IMR-90 (cell line): ENCODE data around the gene POLR2E. TPM values are rescaled to one million over a fixed set of nuclear protein-coding genes. Genes with fewer than 3 reads are reported as not detected.

Experiments used
- ATAC-seq: fragments of 200-7000 bp; cut with Tn5 transposase; 2 replicates; pipeline ENCODE4 v1.9.1; 2020; ENCODE audit warnings: low read depth, mild to moderate bottlenecking, moderate library complexity
- BruUV-seq: library from RNA; stranded (reverse); fragments of 400-500 nt; replicated peaks from 2 replicates; lab custom pipeline; 2021; lab: Mats Ljungman, UMichigan
- CTCF ChIA-PET: fragments of 300-600 bp; formaldehyde crosslinking; extraction: SDS; loops from one replicate; lab custom pipeline; 2021; ENCODE audit warnings: antibody characterized with exemption; lab: Yijun Ruan, JAX
- POLR2A ChIA-PET: fragments of 300-600 bp; sonication (Branson Sonifier 250); formaldehyde crosslinking; loops from one replicate; lab custom pipeline; 2022; ENCODE audit warnings: antibody characterized with exemption; ENCODE audit not compliant: unreplicated experiment; lab: Charles Lee
- DNase-seq: peaks from one replicate; pipeline ENCODE4 v3.0.0; 2013
- H2AFZ ChIP-seq: replicated peaks from 2 replicates; pipeline ENCODE3; 2013; ENCODE audit warnings: low read length, mild to moderate bottlenecking; ENCODE audit not compliant: poor library complexity
- H2AK5ac ChIP-seq: 2 replicates; pipeline ENCODE4 v1.6.1; 2013; ENCODE audit warnings: low read depth, low read length, inconsistent platforms
- H2AK9ac ChIP-seq: replicated peaks from 2 replicates; pipeline ENCODE3; 2013; ENCODE audit warnings: mild to moderate bottlenecking, low read depth, low read length, moderate library complexity; ENCODE audit not compliant: poor library complexity
- H2BK120ac ChIP-seq: 2 replicates; pipeline ENCODE4 v1.6.1; 2013; ENCODE audit warnings: low read depth, low read length, inconsistent platforms
- H2BK15ac ChIP-seq: 3 replicates; pipeline ENCODE4 v1.6.1; 2013; ENCODE audit warnings: low read depth, low read length, inconsistent platforms
- H2BK20ac ChIP-seq: 2 replicates; pipeline ENCODE4 v1.6.1; 2013; ENCODE audit warnings: low read depth, mild to moderate bottlenecking, inconsistent platforms, low read length, moderate library complexity
- H2BK5ac ChIP-seq: 2 replicates; pipeline ENCODE4 v1.6.1; 2013; ENCODE audit warnings: mild to moderate bottlenecking, low read depth, low read length, inconsistent platforms; ENCODE audit not compliant: poor library complexity, severe bottlenecking
- H3K14ac ChIP-seq: replicated peaks from 2 replicates; pipeline ENCODE4 v1.6.1; 2013; ENCODE audit warnings: low read depth, low read length, inconsistent platforms
- H3K18ac ChIP-seq: 2 replicates; pipeline ENCODE4 v1.6.1; 2013; ENCODE audit warnings: low read depth, low read length, control low read depth
- H3K23ac ChIP-seq: 2 replicates; pipeline ENCODE4 v1.6.1; 2013; ENCODE audit warnings: low read depth, low read length, inconsistent platforms
- H3K27ac ChIP-seq: 2 replicates; pipeline ENCODE4 v1.5.1; 2013; ENCODE audit warnings: mild to moderate bottlenecking, control low read depth, low read length; ENCODE audit not compliant: insufficient read depth
- H3K27me3 ChIP-seq: 2 replicates; pipeline ENCODE4 v1.6.1; 2013; ENCODE audit warnings: low read length; ENCODE audit not compliant: control insufficient read depth, insufficient read depth
- H3K36me3 ChIP-seq: 2 replicates; pipeline ENCODE4 v1.6.1; 2013; ENCODE audit warnings: low read length, mixed read lengths; ENCODE audit not compliant: control insufficient read depth, insufficient read depth
- H3K4ac ChIP-seq: 2 replicates; pipeline ENCODE4 v1.6.1; 2013; ENCODE audit warnings: low read depth, low read length, inconsistent platforms
- H3K4me1 ChIP-seq: 2 replicates; pipeline ENCODE4 v1.6.1; 2013; ENCODE audit warnings: low read length, mixed read lengths; ENCODE audit not compliant: control insufficient read depth, insufficient read depth
- H3K4me2 ChIP-seq: 2 replicates; pipeline ENCODE4 v1.6.1; 2013; ENCODE audit warnings: low read depth, mild to moderate bottlenecking, control low read depth, low read length, moderate library complexity
- H3K4me3 ChIP-seq: 2 replicates; pipeline ENCODE4 v1.5.1; 2013; ENCODE audit warnings: low read depth, mild to moderate bottlenecking, control low read depth, low read length, moderate library complexity; ENCODE audit not compliant: insufficient read depth
- H3K56ac ChIP-seq: 2 replicates; pipeline ENCODE4 v1.6.1; 2013; ENCODE audit warnings: low read length, inconsistent platforms; ENCODE audit not compliant: insufficient read depth; ENCODE audit errors: extremely low read depth
- H3K79me1 ChIP-seq, 2 experiments: 2 replicates each; pipeline ENCODE4 v1.6.1; 2013; ENCODE audit warnings: low read length in 2 of 2, inconsistent platforms in 1 of 2, low read depth in 1 of 2
- H3K9ac ChIP-seq: 2 replicates; pipeline ENCODE4 v1.6.1; 2013; ENCODE audit warnings: low read depth, low read length, control low read depth
- H3K9me1 ChIP-seq: 2 replicates; pipeline ENCODE4 v1.6.1; 2013; ENCODE audit warnings: low read length, inconsistent platforms; ENCODE audit not compliant: insufficient read depth
- H3K9me3 ChIP-seq: 2 replicates; pipeline ENCODE4 v1.6.1; 2013; ENCODE audit warnings: low read length; ENCODE audit not compliant: control insufficient read depth, insufficient read depth
- H4K20me1 ChIP-seq: 2 replicates; pipeline ENCODE4 v1.6.1; 2013; ENCODE audit warnings: low read length, inconsistent platforms; ENCODE audit not compliant: insufficient read depth
- H4K5ac ChIP-seq: 2 replicates; pipeline ENCODE4 v1.6.1; 2013; ENCODE audit warnings: mild to moderate bottlenecking, low read depth, low read length, control low read depth
- H4K8ac ChIP-seq, 2 experiments: 2 replicates each; pipeline ENCODE4 v1.6.1; 2013; ENCODE audit warnings: low read depth in 2 of 2, low read length in 2 of 2, control low read depth in 1 of 2, inconsistent platforms in 1 of 2
- H4K91ac ChIP-seq: 2 replicates; pipeline ENCODE4 v1.6.1; 2013; ENCODE audit warnings: low read depth, low read length, inconsistent platforms; ENCODE audit not compliant: insufficient read depth
- BHLHE40 ChIP-seq: fragments of 150-350 bp; IDR thresholded peaks from 2 replicates; pipeline ENCODE4 v1.6.1; 2016; ENCODE audit warnings: mild to moderate bottlenecking, low read depth, low read length
- CEBPB ChIP-seq: IDR thresholded peaks from 2 replicates; pipeline ENCODE4 v1.6.1; 2012; ENCODE audit warnings: low read depth, low read length, improper control_type of control experiment
- CHD1 ChIP-seq: IDR thresholded peaks from 2 replicates; pipeline ENCODE4 v1.6.1; 2012; ENCODE audit warnings: low read depth, low read length, improper control_type of control experiment
- FOS ChIP-seq: fragments of 150-350 bp; IDR thresholded peaks from 2 replicates; pipeline ENCODE4 v1.6.1; 2016; ENCODE audit warnings: low read depth, low read length
- MAFK ChIP-seq: IDR thresholded peaks from 2 replicates; pipeline ENCODE4 v1.6.1; 2012; ENCODE audit warnings: low read depth, low read length, improper control_type of control experiment
- MAZ ChIP-seq: IDR thresholded peaks from 2 replicates; pipeline ENCODE4 v1.6.1; 2012; ENCODE audit warnings: low read depth, mild to moderate bottlenecking, low read length, improper control_type of control experiment, moderate library complexity, borderline replicate concordance
- MXI1 ChIP-seq: IDR thresholded peaks from 2 replicates; pipeline ENCODE4 v1.6.1; 2012; ENCODE audit warnings: low read depth, mild to moderate bottlenecking, low read length, moderate library complexity, borderline replicate concordance
- POLR2A ChIP-seq: IDR thresholded peaks from 2 replicates; pipeline ENCODE4 v1.6.1; 2012; ENCODE audit warnings: mild to moderate bottlenecking, low read depth, low read length
- RAD21 ChIP-seq: IDR thresholded peaks from 2 replicates; pipeline ENCODE4 v1.6.1; 2012; ENCODE audit warnings: low read length, improper control_type of control experiment
- RCOR1 ChIP-seq: IDR thresholded peaks from 2 replicates; pipeline ENCODE4 v1.6.1; 2012; ENCODE audit warnings: mild to moderate bottlenecking, low read length, improper control_type of control experiment; ENCODE audit not compliant: insufficient replicate concordance
- RFX5 ChIP-seq: IDR thresholded peaks from 2 replicates; pipeline ENCODE4 v1.8.0; 2012; ENCODE audit warnings: low read depth, mild to moderate bottlenecking, low read length, moderate library complexity
- SMC3 ChIP-seq: fragments of 150-350 bp; IDR thresholded peaks from 2 replicates; pipeline ENCODE4 v1.6.1; 2016; ENCODE audit warnings: low read depth, mild to moderate bottlenecking, antibody characterized with exemption, low read length, moderate library complexity
- WGBS, 2 experiments: methylation state at CpG; one replicate each; pipeline versions ENCODE4 v1.1.5 to v1.1.7; 2013; ENCODE audit warnings: missing lambda C conversion rate in 2 of 2; ENCODE audit not compliant: insufficient read length in 1 of 2; ENCODE audit errors: extremely low coverage in 2 of 2; 5-methylcytosine and 5-hydroxymethylcytosine counted together
- dilution Hi-C: fragments of 300-500 bp; cut with HindIII; formaldehyde crosslinking; loops from one replicate; pipeline ENCODE4 v1.14.3; 2018; ENCODE audit warnings: low sequenced_read_pairs; ENCODE audit not compliant: unreplicated experiment
- in situ Hi-C: fragments of 300-500 bp; cut with MboI; formaldehyde crosslinking; loops from 3 replicates; pipeline ENCODE4 v1.14.3; 2019; ENCODE audit warnings: low sequenced_read_pairs, inconsistent platforms, mixed read lengths
- intact Hi-C: fragments of 100-400 bp; cut with micrococcal nuclease; formaldehyde crosslinking; loops from 2 replicates; pipeline ENCODE4 v1.10.0; 2022
- polyA plus RNA-seq, 3 experiments: library from polyadenylated mRNA; depleted of rRNA; stranded (reverse); fragments of >200 nt; gene quantifications; 2 replicates each; pipeline ENCODE4 v1.2.3, GENCODE V29; 2012; ENCODE audit warnings: low replicate concordance in 1 of 3
- total RNA-seq: library from RNA; depleted of rRNA; stranded (reverse); fragments of >200 nt; gene quantifications from 2 replicates; pipeline ENCODE4 v1.2.3, GENCODE V29; 2012
- TF ChIP-seq, protein P1 (sequence below): conservative IDR thresholded peaks from 2 replicates; pipeline ENCODE4 v1.5.1; 2012; ENCODE audit warnings: mild to moderate bottlenecking, low read depth, low read length, improper control_type of control experiment
- TF ChIP-seq, protein P2 (sequence below): fragments of 150-350 bp; IDR thresholded peaks from 2 replicates; pipeline ENCODE4 v1.6.1; 2017; ENCODE audit warnings: mild to moderate bottlenecking, antibody characterized with exemption, low read length, low read depth
- TF ChIP-seq, protein P3 (sequence below): fragments of 150-350 bp; IDR thresholded peaks from 2 replicates; pipeline ENCODE4 v1.6.1; 2016; ENCODE audit warnings: low read depth, mild to moderate bottlenecking, low read length, moderate library complexity, borderline replicate concordance

Gene POLR2E
- total and polyA plus RNA-seq, 2 of the 4 experiments (the other 2 are of a cell fraction), result 294 to 391 TPM

DNA sequence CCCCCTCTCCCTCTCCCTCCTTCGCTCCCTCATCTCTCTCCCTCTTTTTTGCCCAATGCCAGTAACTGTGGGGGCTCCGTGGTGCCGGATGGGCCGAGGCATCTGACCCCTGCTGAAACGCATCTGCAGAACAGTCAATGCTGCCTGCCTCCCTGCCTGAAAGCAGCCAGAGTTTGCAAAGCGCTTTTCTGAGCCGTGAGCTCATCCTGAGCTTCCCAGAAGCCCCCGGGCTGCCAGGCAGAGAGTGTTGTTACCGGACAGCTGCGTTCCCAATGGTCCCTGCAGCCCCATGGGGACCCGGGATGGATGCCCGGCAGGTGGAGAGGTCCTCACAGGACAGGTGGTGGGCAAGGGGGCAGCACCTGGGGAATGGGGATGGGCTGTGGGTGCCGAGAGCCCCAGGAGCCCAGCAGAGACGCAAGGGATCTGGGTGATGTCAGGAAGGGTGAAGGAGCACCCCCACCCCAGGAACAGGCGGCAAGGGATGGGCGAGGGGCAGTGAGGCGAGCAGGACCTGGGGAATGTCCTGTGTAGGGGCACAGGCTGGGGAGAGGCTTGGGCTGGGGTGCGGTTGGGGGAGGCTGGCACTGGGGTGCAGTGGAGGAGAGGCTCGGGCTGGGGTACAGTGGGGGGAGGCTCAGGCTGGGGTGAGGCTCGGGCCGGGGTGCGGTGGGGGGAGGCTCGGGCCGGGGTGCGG lies 41.6 kb upstream of the POLR2E start:
- Histone ChIP-seq H3K27ac (no peak overlapping the region), H4K8ac (no peak overlapping the region), H4K91ac (no peak overlapping the region), H2BK20ac (no peak overlapping the region), H2BK120ac (no peak overlapping the region), H3K23ac (no peak overlapping the region), H3K56ac (no peak overlapping the region), H3K27me3 (no peaks in the 10 kb centered on the region), H2BK15ac (no peak overlapping the region), H3K4me3 (no peak overlapping the region), H2AFZ (no peak overlapping the region), H3K4ac (no peak overlapping the region), H3K9me1 (peaks cover 4% of the 10 kb centered on the region; the same call in 1 of the 2 replicates), H3K79me1 (peaks cover 11 to 51% of the 10 kb centered on the region in 2 experiments), H3K14ac (no peak overlapping the region), H3K4me1 (peaks cover 11% of the 10 kb centered on the region), H3K4me2 (no peak overlapping the region), H2AK5ac (no peak overlapping the region), H3K9me3 (no peaks in the 10 kb centered on the region), H2BK5ac (no peak overlapping the region), H3K36me3 (peaks cover 35% of the 10 kb centered on the region; the same call in 1 of the 2 replicates), H2AK9ac (no peak overlapping the region), H4K20me1 (peaks cover 13% of the 10 kb centered on the region), H3K9ac (no peak overlapping the region), H3K18ac (no peak overlapping the region), H4K5ac (no peak overlapping the region)
- BruUV-seq, result no TSS peak
- intact Hi-C loops, result no loop called here
- TF ChIP-seq, protein P1, sequence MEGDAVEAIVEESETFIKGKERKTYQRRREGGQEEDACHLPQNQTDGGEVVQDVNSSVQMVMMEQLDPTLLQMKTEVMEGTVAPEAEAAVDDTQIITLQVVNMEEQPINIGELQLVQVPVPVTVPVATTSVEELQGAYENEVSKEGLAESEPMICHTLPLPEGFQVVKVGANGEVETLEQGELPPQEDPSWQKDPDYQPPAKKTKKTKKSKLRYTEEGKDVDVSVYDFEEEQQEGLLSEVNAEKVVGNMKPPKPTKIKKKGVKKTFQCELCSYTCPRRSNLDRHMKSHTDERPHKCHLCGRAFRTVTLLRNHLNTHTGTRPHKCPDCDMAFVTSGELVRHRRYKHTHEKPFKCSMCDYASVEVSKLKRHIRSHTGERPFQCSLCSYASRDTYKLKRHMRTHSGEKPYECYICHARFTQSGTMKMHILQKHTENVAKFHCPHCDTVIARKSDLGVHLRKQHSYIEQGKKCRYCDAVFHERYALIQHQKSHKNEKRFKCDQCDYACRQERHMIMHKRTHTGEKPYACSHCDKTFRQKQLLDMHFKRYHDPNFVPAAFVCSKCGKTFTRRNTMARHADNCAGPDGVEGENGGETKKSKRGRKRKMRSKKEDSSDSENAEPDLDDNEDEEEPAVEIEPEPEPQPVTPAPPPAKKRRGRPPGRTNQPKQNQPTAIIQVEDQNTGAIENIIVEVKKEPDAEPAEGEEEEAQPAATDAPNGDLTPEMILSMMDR, result no peak
- TF ChIP-seq, protein P2, sequence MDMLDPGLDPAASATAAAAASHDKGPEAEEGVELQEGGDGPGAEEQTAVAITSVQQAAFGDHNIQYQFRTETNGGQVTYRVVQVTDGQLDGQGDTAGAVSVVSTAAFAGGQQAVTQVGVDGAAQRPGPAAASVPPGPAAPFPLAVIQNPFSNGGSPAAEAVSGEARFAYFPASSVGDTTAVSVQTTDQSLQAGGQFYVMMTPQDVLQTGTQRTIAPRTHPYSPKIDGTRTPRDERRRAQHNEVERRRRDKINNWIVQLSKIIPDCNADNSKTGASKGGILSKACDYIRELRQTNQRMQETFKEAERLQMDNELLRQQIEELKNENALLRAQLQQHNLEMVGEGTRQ, result no peak
- TF ChIP-seq FOS (no peak), MXI1 (no peak), CHD1 (no peak), MAZ (no peak), CEBPB (no peak), RCOR1 (no peak), BHLHE40 (no peak), RAD21 (no peak), SMC3 (no peak), MAFK (no peak), RFX5 (no peak), POLR2A (no peak)
- TF ChIP-seq, protein P3, sequence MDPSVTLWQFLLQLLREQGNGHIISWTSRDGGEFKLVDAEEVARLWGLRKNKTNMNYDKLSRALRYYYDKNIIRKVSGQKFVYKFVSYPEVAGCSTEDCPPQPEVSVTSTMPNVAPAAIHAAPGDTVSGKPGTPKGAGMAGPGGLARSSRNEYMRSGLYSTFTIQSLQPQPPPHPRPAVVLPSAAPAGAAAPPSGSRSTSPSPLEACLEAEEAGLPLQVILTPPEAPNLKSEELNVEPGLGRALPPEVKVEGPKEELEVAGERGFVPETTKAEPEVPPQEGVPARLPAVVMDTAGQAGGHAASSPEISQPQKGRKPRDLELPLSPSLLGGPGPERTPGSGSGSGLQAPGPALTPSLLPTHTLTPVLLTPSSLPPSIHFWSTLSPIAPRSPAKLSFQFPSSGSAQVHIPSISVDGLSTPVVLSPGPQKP, result no peak
- DNase-seq (no peak), ATAC-seq (no peak)
- in situ Hi-C loops, result no loop called here
- CTCF ChIA-PET, result no interaction called here
- WGBS, 2 experiments, result 100% methylated on average over 2 of the region's 25 CpGs; no CpG with 5 or more reads in 1 of the 2 experiments
- dilution Hi-C loops, result no loop called here
- POLR2A ChIA-PET, result no interaction called here
